ENCODE data around the gene BRD2. TPM values are rescaled to one million over a fixed set of nuclear protein-coding genes. Genes with fewer than 3 reads are reported as not detected.

BRD2 gene
- total and polyA plus RNA-seq, 9 of the 15 experiments (the other 6 are each of a cell fraction or from before 2014, with no cell fraction given) = 19.0 to 252 (median 181) TPM

GRCh38 chr6:32972353-32973143 is 4.2 kb downstream of the BRD2 start (continued):
- TF ChIP-seq ZNF518B (CRISPR knock-in tag; IDR thresholded peaks at IDR 0.05) (no peak), ZZZ3 (IDR thresholded peaks at IDR 0.05) (no peak), FOXK1 (CRISPR knock-in tag; IDR thresholded peaks at IDR 0.05; ENCODE audit: borderline replicate concordance) (no peak; the same call in 1 of the 2 replicates), CHD7 (IDR thresholded peaks at IDR 0.05; ENCODE audit: low read depth, low read length) (peak; percentile 15), GABPB1 (CRISPR knock-in tag; IDR thresholded peaks at IDR 0.05) (no peak; the same call in 1 of the 2 replicates), TAF7 (tag; IDR thresholded peaks at IDR 0.05) (peak; percentile 26), KAT7 (CRISPR knock-in tag; IDR thresholded peaks at IDR 0.05; ENCODE audit: borderline replicate concordance) (peak; percentile 100; the same call in 1 of the 2 replicates), NCOA1 (IDR thresholded peaks at IDR 0.05; ENCODE audit: low read depth) (no peak)

Data from K562 (cell line).